Cerebellar cortex (tissue), 1 donor: ENCODE results near the gene ICE2.
A peak's percentile ranks its signal among the peaks of the same experiment; 100 is the strongest.
"Not testable (repeated sequence)": the region's sequence is repeated elsewhere in the genome, so short reads cannot be mapped to it uniquely, and the experiment has no call there.

ENCODE experiments used
- DNase-seq: peaks from one replicate; pipeline ENCODE4 v3.0.0-alpha.2; 2015; ENCODE audit warnings: low spot score

Gene ICE2

DNA sequence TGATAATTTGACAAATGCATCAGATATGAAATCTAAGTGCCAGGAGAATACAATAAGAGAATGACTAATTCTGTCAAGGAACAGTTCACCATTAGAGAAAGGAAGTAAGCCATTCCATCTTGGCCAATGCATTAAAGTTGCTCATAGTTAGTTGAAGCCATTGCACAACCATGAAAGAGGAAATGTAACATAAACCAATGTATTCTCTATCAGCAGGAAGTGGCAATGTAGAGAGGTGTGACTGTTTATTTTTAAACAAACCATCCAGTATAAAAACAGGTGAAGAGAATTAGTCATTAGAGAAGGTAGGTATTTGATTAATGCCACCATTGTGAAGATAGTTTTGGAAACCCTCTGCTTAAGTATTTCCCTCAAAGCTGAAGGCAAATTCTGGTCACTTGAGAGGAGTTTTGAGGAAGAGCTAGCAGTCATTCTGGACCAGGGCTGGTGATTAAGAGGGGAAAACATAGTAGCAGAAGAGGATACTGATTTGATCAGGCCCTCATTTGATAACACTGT is 70.4 kb downstream of the ICE2 start:
- no peak for DNase-seq

DNA sequence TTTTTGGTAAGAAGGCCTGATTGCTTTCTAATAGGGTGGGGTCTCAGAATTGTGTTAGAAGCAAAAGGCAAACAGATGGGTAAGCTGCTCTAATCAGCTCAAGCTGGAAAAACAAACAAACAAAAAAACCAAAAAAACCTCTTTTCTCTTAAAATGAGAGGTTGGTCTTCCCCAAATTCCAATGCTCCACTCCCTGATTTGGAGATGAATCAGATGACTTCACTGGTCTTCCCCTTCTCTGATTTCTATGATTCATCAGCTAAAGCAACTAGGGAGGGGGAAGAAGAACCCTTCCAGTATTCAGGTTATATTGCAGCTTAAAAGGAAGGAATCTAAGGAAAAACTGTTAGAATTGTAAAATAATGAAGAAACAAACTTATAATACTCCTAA is 71.5 kb downstream of the ICE2 start:
- DNase-seq = no peak

DNA sequence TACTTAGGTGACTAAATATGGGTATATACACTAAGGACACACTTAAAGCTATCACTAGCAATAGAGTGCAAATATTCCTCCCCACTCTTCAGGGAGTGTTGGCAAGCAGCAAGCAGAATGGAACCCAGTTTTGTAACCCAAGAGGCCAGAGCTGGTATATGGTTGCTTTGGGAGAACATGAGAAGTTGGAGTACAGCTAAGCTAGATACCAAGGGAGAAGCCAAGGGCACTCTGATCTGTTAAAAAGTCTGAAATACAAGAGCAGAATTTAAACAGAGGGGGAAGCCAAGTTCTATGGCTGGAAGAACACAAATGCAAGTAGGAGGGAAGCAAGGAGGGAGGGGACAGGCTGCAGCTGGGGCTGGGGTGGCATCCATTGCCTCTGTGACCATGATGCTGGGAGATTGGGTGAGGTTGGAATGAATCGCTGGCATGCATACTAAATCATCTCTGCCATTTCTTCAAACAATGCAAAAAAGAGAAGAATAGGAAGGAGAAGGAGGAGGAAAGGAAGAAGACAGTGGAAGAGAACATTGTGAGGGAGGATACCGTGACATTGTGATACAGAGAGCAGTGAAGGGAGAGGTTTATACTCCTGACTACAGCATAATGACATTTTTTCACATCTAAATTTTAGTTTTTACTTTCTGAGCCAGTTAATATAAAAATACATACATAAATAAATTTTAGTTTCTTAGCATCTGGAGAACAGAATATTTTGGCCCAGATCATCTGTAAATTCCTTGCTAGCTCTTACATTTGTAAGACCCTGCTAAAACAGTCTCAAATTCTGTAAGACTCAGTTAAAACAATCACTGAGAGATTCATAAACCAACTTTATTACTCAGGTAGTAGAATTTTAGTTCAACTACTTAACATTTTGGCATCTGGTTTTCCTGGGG is 72.2 kb downstream of the ICE2 start:
- DNase-seq = no peak

DNA sequence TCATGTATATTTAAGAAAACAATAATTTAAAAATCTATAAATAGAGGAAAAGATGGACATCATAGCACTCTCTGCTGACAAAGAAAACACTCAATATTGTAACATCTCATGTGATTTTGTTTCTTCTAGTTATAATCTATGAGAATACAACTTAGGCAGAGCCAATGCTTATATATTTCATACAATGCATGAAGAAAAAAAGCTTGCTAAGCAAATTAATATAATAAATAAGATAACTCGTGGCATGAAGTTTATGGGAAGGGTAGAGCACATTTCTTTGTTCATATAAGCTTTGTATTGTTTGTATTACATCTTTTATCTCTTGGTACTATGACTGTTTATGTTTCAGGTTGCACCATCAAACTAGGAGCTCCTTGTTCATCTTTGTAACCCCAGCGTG is 73.5 kb downstream of the ICE2 start:
- DNase-seq = no peak

DNA sequence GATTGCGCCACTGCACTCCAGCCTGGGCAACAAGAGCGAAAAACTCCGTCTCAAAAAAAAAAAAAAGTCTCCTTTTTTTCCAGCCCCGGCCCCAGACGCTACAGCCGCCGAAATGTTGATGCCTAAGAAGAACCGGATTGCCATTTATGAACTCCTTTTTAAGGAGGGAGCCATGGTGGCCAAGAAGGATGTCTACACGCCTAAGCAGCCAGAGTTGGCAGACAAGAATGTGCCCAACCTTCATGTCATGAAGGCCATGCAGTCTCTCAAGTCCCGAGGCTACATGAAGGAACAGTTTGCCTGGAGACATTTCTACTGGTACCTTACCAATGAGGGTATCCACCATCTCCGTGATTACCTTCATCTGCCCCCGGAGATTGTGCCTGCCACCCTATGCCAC is 74.6 kb downstream of the ICE2 start:
- DNase-seq = not testable (repeated sequence)

DNA sequence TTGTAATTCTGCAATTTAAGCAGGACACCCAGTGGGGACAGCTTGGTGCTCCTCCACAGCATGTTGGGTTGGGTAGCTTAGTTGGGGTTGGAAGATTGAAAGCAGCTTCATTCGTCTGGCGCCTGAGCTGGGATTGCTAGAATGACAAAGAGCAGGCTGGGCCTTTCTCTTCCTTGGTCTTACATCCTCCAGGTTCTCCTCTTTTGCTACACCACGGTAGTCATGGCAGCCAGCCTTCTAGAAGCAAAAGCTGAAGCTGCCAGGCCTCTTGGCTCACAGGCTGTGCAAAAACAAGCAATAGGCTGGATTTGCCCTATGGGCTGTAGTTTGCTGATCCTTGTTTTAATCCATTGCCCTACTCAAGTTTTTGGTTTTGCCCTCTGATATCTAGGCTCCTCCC is 78.0 kb downstream of the ICE2 start:
- DNase-seq = no peak

DNA sequence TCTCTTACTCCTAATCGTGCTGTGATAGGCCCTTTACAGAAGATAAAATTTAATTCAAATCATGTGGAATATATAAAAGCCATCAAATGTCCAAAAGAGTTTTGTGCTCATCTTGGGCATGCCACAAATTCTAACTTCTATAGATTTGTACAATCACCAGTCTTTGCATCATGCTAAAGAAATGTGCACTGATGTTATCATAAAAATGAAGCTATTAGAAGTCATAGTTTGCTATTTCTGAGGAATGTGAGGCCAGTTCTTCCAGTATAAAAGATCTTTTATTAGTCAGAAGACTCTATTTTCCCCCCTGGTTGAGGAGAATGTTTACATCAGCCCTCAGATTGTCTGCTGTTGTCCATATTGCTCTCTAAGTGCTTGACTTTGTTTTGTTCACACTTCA is 79.0 kb downstream of the ICE2 start:
- no peak for DNase-seq

DNA sequence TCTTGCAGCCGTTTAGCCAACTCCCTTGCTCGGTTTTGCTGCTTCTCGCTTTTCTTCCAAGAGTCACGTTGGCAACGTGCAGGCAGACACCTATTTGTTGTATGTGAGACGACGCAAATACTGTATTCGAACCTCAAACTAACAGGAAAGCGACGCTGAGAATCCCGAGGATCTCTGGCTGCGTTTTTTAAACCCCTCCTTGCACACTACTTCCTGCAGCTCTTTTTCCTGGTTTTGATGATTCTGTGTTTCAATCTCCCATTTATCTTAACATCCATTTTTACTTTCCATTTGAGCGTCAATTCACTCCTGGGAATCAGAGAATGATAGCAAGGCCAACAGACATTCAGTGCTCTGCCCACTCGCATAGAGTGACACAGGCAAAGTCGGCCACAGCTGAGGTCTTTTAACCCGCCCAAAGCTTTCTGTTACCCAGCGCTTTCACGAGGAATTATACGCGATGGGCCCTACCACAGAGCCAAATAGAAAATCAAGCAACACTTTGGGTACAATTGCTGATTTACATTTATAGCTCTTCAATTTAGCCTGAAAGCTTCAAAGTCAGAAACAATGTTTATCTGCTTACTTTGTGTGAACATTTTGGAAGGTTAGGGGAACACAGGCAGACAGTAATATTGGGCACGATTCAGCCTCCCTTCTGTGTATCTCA is 79.6 kb downstream of the ICE2 start:
- DNase-seq = no peak

DNA sequence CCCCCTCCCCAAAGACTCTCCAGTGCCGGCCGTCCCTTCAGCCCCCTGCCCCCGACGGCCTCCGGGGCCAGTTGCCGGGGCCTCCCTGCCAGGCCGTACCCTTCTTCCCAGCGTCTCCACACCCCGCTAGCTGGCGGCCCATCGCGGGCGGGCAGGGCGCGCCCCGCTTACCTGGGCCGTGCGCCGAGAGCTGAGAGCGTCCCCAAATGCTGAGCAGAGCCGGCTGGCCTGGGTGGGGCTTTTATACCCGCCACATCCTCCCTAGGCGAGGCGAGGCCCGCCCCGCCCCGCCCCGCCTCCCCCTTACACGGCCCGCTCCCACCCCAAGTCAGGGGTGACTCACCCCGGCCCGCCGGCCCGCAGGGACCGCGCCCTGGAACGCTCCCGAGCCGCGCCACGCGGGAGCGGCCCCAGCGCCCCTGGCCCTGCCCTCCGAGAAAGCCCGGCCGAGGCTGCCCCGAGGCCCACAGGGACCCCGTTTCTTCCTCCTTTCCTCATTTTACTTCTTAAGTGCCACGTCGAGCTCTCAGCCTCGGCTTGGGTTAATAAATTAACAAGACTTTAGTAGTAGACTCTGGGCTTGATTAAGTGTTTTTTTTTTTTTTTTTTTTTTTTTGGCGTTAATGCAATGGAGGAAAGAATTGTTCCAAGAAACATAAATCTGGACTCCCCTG is 81.0 kb downstream of the ICE2 start, which contains the start of gene ANXA2:
TSS of gene ANXA2 (minus strand) at position 215 of the 674 bp plus-strand sequence. CDS start 11,911 bp downstream, outside the sequence.
- peak; percentile 50 for DNase-seq

DNA sequence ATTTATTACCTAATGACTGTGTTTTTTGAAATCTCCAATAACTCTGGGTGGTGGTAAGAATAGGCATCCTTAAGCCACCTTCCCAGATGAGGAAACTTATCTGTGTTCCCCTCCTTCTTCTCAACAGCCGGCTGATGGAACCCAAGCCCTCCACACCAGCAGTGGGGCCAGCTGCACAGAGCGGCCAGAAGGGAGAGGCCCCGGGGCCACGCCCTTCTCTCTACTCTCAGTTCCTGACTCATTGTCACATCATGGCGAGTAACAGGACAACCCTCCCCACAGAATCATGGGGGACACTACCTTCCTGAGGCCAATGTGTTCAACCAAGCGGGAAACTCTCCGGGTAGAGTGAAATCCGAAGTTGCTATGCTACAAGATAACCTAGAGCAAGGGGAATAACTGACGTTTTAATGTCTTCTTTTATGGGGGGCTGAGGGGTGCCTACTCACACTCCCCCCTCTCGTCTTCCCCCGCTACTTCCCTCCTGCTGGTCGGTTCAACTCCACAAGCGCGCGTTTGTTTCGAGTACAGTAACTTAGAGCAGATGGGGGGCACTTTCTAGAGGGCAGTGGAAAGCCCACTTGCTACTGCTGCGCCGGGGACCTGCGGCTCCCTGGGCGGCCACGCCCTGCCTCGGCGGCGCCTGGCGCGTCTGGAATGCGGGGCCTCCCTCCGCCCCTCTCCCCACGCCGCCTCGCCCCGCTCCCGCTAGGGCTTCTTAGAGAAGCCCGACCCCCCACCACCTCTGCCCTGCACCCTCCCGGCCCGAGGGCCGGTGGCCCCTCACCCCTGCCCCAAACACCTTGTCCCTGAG is 81.8 kb downstream of the ICE2 start:
- DNase-seq = peak; percentile 36

DNA sequence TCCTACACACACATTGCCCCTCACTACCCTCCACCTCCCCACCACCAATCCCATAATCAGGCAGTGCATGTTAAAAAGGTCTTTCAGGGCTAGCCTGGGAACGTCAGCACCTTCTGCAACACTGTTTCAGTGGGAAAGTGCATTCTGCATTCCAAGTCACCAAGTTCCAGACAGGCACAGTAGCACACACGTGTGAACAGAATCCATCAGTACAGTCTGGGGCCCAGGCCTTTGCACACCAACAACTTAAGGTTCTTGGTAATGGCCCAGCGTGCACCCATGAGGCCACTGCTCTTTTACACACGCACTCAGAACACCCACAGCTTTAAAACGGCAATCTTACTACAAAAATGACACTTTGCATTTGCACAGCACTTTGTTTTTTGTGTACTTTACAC is 82.4 kb downstream of the ICE2 start:
- DNase-seq = no peak

DNA sequence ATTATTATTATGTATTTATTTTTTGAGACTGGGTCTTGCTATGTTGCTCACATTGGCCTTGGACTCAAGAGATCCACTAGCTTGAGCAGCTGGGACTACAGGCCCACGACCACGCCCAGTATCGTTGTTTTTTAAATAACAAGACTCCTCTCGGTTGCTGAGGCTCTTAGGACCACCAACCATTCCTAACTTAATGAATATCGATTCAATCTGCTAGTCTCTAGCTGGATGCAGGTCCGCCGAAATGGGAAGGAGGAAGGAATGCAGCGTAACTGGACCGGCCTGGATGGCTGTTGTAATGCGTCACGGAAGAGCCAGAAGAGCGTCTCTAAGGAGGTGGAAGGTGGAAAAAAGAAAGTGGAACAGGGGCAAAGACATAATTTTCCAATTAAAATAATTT is 82.8 kb downstream of the ICE2 start:
- DNase-seq = no peak

DNA sequence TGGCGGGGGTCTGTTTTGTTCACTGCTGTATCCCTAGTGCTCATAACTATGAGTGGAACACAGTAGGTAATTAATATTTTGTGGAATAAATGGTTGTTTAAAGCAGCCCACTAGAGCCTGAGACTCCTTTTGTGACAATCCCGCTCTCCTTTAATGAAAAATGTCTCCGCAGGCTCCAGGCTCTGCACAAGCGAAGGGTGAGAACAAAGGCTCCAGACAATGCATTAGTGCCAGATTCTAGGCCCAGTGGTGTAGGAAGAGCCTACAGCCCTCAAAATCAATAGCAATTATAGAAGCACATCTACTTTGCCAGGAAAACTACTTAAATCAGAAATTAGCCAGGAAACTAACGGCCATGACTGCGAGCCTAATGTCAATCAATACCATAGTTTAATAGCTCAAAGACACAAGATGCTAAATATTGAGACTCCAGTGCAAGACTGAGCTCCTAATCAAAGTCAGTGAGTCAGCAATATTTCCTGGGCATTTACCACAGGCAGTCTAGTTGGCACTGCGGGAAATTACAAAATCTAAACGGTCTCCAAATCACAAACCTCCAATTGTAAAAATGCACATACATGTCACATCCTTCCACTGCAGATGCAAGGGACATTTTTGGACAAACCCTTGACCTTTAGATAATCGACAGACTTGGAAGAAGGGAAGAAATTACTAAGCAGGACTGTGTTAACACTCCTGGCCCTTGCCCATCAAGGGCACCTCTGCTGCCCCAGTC is 83.5 kb downstream of the ICE2 start:
- DNase-seq = no peak

DNA sequence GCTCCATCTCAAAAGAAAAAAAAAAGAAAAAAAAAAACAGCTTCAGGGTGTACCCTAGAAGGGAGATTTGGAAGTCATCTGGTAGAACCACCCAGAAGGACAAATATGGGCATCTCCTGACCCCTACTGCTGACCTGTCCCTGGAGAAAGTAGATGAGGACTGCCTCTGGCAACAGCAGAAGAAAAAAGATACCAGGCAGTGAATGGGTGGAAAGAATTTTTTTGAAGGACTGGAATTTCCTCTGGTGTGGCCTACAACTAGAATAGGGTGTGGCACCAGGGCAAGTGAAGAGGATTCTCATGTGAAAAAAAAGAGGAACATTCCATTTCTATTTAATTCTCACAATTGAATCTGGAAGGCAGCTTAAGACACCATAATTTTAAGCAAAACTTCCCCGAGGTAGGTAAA is 84.2 kb downstream of the ICE2 start:
- no peak for DNase-seq

DNA sequence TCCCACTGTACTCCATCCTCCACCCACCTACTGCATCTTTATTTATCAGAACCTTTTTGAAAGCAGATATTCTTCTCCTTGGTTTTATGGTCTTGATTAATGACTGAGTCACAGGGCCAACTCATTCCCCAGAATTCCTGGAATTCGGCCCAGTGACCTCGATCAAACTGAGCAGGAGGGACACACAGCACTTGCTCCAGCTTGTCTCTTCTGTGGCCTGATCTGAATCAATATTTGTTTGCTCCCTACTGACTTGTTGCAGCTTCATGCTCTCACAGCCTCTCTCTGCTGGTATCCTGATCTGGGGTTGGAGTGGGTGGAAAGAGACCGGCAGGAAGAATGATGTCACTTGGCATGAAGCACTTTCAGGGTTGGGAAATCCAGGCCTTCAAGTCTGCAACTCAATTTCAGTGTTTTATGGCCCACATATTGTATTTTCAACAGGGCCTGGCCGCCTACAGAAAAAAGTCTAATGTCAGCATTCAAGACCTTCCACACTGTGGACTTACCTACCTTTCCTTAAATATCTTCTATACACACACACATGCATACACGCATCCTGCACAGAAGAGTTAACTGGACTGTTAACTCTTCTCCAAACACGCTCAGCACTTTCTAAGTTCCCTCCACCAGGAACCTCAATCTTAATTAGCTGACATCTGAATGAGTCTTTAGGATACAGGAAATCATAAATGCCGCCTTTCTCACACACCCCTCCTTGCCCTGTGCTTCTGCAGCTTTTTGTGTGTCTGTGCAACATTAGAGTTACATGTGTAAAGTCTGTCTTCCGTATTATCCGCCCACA is 85.8 kb downstream of the ICE2 start:
- peak; percentile 22 for DNase-seq

DNA sequence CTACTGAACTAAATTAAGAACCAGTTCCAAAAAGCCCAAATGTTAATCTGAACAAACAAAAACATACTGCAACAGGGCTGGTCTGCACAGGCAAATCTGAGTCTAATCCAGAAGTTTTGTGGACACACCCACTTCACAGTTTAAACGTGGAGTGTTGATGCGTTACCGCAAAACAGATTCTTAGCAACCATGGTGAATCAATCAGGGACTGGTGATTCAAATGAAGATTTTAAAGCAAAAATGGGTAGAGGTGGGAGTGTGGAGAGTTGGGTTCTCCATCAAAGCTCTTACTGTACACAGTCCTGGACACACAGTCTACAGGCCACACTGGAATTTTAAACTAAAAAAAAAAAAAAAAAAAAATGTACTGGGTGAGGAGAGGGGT is 86.3 kb downstream of the ICE2 start:
- DNase-seq = peak; percentile 16

DNA sequence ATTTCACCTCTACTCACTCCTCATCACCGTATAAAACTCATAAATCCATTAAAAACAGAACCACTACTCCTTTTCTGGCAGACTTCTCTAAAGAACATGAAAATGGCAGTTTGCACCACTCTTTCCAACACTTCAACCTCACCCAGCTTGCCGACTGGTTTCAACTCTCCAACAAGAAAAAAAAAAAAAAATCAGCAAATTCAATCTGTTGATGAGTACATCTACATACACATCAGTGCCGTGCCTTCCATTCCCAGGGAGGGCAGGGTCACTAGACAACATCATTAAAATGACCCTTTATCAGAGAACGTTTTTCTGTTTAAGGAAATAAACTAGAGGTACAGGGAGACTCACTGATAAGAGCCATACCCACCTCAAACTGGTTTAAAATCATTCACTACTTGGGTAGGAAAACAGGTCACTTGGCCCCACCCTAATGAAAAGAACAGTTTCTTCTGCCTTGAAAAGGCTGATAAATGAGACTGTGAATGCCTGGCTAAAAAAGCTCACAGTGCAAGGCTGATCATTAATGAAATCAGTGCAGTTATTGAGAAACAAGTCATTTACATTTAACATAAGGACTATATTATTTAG is 87.1 kb downstream of the ICE2 start:
- DNase-seq = no peak

DNA sequence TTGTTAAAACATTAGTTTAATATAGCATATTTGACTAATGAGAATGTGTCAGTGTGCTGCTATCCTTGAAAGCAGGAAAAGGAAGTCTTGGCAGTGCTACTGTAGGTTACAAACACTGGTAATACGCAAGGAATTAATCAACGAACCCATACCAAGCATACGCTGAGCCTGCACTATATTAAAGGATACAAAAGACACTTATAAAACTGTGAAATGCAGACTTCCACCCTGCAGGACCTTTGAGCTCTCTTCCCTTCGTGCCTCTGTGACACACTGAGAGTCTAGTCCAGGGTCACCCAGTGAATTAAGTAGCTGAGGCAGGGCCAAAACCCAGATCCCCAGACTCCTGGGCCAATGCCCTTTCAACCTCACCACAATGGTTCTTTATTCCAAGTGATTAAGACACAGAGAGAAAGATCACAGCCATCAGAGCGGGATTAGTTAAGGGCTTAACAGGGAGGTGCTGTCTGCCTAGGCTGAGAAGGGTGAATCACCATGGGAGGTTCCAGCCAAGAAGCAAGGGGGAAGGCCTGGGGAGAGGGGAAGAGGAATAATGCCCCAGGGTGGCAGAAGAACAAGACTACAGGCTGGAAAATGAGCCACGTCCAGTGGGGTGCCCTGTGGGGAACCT is 88.0 kb downstream of the ICE2 start:
- no peak for DNase-seq

DNA sequence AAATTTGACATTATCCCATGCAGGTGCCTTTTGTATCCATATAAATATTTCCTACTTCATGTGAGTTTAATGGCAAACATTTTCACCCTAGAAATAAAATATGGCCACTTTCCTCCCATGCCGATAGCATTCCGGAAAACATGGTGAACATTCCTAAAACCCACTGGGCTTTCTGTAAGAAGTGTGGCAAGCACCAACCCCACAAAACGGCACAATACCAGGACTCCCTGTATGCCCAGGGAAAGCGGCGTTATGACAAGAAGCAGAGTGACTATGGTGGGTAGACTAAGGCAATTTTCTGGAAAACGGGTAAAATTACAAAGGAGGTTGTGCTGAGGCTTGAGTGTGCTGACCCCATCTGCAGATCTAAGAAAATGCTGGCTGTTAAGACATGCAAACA is 88.7 kb downstream of the ICE2 start:
- DNase-seq = no peak
